ENCODE measurements around the gene PDZD2. TPM values are rescaled to one million over a fixed set of nuclear protein-coding genes. Genes with fewer than 3 reads are reported as not detected.
"Not testable (repeated sequence)": the region's sequence is repeated elsewhere in the genome, so short reads cannot be mapped to it uniquely, and the experiment has no call there.

Gene PDZD2
- total RNA-seq, 1 experiment from 2014 or later, result 0.37 TPM

DNA sequence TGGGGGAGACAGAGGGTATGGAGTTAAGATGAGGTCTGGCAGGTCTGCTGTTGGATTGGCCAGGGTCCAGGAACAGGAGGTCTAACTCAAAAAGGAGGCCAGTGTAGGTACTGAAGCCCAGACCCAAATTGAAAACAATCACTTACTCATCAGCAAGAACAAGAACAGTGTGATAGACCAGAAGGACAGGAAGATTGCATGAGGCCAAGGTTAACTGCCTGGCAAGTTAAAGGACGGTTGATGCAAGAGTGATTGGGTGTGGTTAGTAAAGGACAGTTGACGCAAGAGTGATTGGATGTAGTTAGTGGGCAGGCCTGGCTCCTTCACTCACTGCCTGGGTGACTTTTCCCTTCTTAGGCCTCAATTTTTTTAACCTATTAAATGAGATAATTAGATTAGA, 132.6 kb downstream of the PDZD2 start:
- intact Hi-C loops (cut with micrococcal nuclease), result no loop called here
- no peak overlapping the region for H3K9ac ChIP-seq (ENCODE audit: low read length)
- BruUV-seq (replicated peaks), result no TSS peak
- H4K20me1 ChIP-seq (ENCODE audit: insufficient read depth), result no peaks in the 10 kb centered on the region
- ChIA-PET RAD21 (ENCODE audit: low non-redundant PET in 1 of 2, low total read pairs in 2 of 2, uncharacterized antibody in 2 of 2, unreplicated experiment in 2 of 2) (no interaction called here), CTCF (no interaction called here), POLR2A (no interaction called here)
- DNase-seq (ENCODE audit: low read depth, low spot score) (no peak), ATAC-seq (no peak)
- no peaks in the 10 kb centered on the region for H3K36me3 ChIP-seq (ENCODE audit: control insufficient read depth in 1 of 2, insufficient read depth in 2 of 2, low read length in 2 of 2)
- TF ChIP-seq POLR2AphosphoS5 (IDR thresholded peaks at IDR 0.05; ENCODE audit: low read depth, low read length), result no peak
- no peak for TF ChIP-seq TCF7L2 (IDR thresholded peaks at IDR 0.05; ENCODE audit: borderline replicate concordance, extremely low read depth, insufficient read depth, insufficient read length)
- no peak for TF ChIP-seq ELF1 (IDR thresholded peaks at IDR 0.05; ENCODE audit: borderline replicate concordance, low read depth)
- TF ChIP-seq CBX3 (IDR thresholded peaks at IDR 0.05; ENCODE audit: low read depth), result no peak
- no peak for TF ChIP-seq SIN3A (IDR thresholded peaks at IDR 0.05; ENCODE audit: low read depth)
- TF ChIP-seq SP1 (IDR thresholded peaks at IDR 0.05; ENCODE audit: low read depth), result no peak
- no peak for TF ChIP-seq FOSL1 (IDR thresholded peaks at IDR 0.05; ENCODE audit: low read depth)
- TF ChIP-seq YY1 (IDR thresholded peaks at IDR 0.05; ENCODE audit: extremely low read depth, insufficient replicate concordance, low read depth, low read length), result no peak
- no peak for TF ChIP-seq EZH2 (IDR thresholded peaks at IDR 0.05)
- TF ChIP-seq SRF (IDR thresholded peaks at IDR 0.05; ENCODE audit: low read depth), result no peak
- TF ChIP-seq JUND (IDR thresholded peaks at IDR 0.05), result no peak
- TF ChIP-seq, protein P1, sequence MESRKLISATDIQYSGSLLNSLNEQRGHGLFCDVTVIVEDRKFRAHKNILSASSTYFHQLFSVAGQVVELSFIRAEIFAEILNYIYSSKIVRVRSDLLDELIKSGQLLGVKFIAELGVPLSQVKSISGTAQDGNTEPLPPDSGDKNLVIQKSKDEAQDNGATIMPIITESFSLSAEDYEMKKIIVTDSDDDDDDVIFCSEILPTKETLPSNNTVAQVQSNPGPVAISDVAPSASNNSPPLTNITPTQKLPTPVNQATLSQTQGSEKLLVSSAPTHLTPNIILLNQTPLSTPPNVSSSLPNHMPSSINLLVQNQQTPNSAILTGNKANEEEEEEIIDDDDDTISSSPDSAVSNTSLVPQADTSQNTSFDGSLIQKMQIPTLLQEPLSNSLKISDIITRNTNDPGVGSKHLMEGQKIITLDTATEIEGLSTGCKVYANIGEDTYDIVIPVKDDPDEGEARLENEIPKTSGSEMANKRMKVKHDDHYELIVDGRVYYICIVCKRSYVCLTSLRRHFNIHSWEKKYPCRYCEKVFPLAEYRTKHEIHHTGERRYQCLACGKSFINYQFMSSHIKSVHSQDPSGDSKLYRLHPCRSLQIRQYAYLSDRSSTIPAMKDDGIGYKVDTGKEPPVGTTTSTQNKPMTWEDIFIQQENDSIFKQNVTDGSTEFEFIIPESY (IDR thresholded peaks at IDR 0.05; ENCODE audit: extremely low read depth, insufficient replicate concordance, low read length), result no peak
- no peak for TF ChIP-seq CEBPB (IDR thresholded peaks at IDR 0.05; ENCODE audit: low read depth)
- TF ChIP-seq ZFX (IDR thresholded peaks at IDR 0.05), result no peak
- no peak for TF ChIP-seq RAD21 (IDR thresholded peaks at IDR 0.05; ENCODE audit: low read depth)
- TF ChIP-seq, protein P2, sequence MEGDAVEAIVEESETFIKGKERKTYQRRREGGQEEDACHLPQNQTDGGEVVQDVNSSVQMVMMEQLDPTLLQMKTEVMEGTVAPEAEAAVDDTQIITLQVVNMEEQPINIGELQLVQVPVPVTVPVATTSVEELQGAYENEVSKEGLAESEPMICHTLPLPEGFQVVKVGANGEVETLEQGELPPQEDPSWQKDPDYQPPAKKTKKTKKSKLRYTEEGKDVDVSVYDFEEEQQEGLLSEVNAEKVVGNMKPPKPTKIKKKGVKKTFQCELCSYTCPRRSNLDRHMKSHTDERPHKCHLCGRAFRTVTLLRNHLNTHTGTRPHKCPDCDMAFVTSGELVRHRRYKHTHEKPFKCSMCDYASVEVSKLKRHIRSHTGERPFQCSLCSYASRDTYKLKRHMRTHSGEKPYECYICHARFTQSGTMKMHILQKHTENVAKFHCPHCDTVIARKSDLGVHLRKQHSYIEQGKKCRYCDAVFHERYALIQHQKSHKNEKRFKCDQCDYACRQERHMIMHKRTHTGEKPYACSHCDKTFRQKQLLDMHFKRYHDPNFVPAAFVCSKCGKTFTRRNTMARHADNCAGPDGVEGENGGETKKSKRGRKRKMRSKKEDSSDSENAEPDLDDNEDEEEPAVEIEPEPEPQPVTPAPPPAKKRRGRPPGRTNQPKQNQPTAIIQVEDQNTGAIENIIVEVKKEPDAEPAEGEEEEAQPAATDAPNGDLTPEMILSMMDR (IDR thresholded peaks at IDR 0.05 in 2 of 3, conservative IDR thresholded peaks at IDR 0.05 in 1 of 3; ENCODE audit: borderline replicate concordance in 1 of 3, insufficient read depth in 1 of 3, low read depth in 2 of 3, low read length in 2 of 3), result no peak
- TF ChIP-seq, protein P3, sequence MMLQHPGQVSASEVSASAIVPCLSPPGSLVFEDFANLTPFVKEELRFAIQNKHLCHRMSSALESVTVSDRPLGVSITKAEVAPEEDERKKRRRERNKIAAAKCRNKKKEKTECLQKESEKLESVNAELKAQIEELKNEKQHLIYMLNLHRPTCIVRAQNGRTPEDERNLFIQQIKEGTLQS (IDR thresholded peaks at IDR 0.05), result no peak
- no peak for TF ChIP-seq EGR1 (IDR thresholded peaks at IDR 0.05; ENCODE audit: low read depth)
- H3K4me2 ChIP-seq (ENCODE audit: low read length), result no peak overlapping the region
- no peaks in the 10 kb centered on the region for H3K79me2 ChIP-seq (ENCODE audit: insufficient read depth, low read length)
- no peaks in the 10 kb centered on the region for H3K9me2 ChIP-seq (ENCODE audit: insufficient read depth)
- no peak overlapping the region for H3K4me3 ChIP-seq (replicated peaks in 1 of 2; ENCODE audit: low read depth in 1 of 2, low read length in 2 of 2)
- H3K27ac ChIP-seq (ENCODE audit: low read depth, low read length), result no peak overlapping the region
- no peaks in the 10 kb centered on the region for H3K4me1 ChIP-seq (ENCODE audit: control insufficient read depth in 1 of 2, insufficient read depth in 2 of 2, low read length in 2 of 2)
- no peak overlapping the region for H2AFZ ChIP-seq (ENCODE audit: low read depth, low read length, poor library complexity, severe bottlenecking)
- no peaks in the 10 kb centered on the region for H3K9me3 ChIP-seq (ENCODE audit: control insufficient read depth in 1 of 2, insufficient read depth in 1 of 2, low read depth in 1 of 2, low read length in 2 of 2)
- H3K27me3 ChIP-seq (ENCODE audit: insufficient read depth, low read length), result no peaks in the 10 kb centered on the region

DNA sequence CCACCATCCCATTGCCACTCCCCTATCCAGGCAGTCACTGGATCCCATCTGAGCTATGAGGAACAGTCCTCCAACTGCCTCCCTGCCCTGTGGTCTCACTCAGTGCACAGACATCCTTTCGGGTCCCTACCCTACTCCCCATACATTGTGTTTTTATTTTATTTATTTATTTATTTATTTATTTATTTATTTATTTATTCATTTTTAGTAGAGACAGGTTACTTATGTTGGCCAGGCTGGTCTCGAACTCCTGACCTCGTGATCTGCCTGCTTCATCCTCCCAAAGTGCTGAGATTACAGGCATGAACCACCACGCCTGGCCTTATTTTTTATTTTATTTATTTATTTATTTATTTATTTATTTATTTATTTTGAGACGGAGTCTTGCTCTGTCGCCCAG, 137.4 kb downstream of the PDZD2 start:
- RAD21 ChIA-PET (ENCODE audit: low non-redundant PET in 1 of 2, low total read pairs in 2 of 2, uncharacterized antibody in 2 of 2, unreplicated experiment in 2 of 2); H4K20me1 ChIP-seq (ENCODE audit: insufficient read depth); H3K4me3 ChIP-seq (replicated peaks in 1 of 2; ENCODE audit: low read depth in 1 of 2, low read length in 2 of 2); H3K9ac ChIP-seq (ENCODE audit: low read length); BruUV-seq (replicated peaks); H2AFZ ChIP-seq (ENCODE audit: low read depth, low read length, poor library complexity, severe bottlenecking); DNase-seq (ENCODE audit: low read depth, low spot score); H3K9me2 ChIP-seq (ENCODE audit: insufficient read depth); POLR2A ChIA-PET; H3K4me2 ChIP-seq (ENCODE audit: low read length); CTCF ChIA-PET; intact Hi-C loops (cut with micrococcal nuclease); H3K79me2 ChIP-seq (ENCODE audit: insufficient read depth, low read length); H3K36me3 ChIP-seq (ENCODE audit: control insufficient read depth in 1 of 2, insufficient read depth in 2 of 2, low read length in 2 of 2); ATAC-seq; H3K27me3 ChIP-seq (ENCODE audit: insufficient read depth, low read length); H3K27ac ChIP-seq (ENCODE audit: low read depth, low read length); H3K4me1 ChIP-seq (ENCODE audit: control insufficient read depth in 1 of 2, insufficient read depth in 2 of 2, low read length in 2 of 2); H3K9me3 ChIP-seq (ENCODE audit: control insufficient read depth in 1 of 2, insufficient read depth in 1 of 2, low read depth in 1 of 2, low read length in 2 of 2): not testable (repeated sequence)
